Activated CD8-positive, alpha-beta memory T cell treated with anti-CD3 and anti-CD28 coated beads for 4 hours (primary cell): Measurements from ENCODE around the gene CCZ1B.
"Not testable (repeated sequence)": the region's sequence is repeated elsewhere in the genome, so short reads cannot be mapped to it uniquely, and the experiment has no call there.

Source experiments
- DNase-seq, 2 donors: peaks; one replicate each; pipeline ENCODE4 v3.0.0-alpha.2; 2020; ENCODE audit warnings: low read depth in 2 of 2

Gene CCZ1B

DNA sequence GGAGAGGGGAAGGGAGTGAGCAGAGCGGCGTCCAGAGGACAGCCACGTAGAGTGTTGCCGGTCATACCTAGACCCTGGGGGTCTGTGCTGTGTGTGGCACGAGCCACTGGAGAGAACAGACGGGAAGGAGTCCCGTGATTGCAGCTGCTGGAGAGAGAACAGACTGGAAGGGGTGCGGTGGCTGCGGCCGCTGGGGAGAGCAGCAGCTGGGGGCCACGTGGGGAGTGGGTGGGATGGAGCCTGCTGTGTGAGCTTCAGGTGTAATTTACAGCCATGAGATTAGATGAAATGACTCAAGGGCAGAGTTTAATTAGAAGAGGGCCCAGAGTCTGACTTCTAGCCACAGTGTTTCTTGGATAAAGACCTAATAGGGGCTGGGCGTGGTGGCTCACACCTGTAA, 76.7 kb downstream of the CCZ1B start:
- not testable (repeated sequence) for DNase-seq
